Activated CD8-positive, alpha-beta memory T cell treated with anti-CD3 and anti-CD28 coated beads, Interleukin-2, amount 50 U/mL, for 1 hour (primary cell): Measurements from ENCODE around the gene MAP2K5.
"Not testable (repeated sequence)": the region's sequence is repeated elsewhere in the genome, so short reads cannot be mapped to it uniquely, and the experiment has no call there.

ENCODE experiments used
- DNase-seq: peaks from one replicate; pipeline ENCODE4 v3.0.0-alpha.2; 2020; ENCODE audit errors: extremely low read depth

Gene MAP2K5

DNA sequence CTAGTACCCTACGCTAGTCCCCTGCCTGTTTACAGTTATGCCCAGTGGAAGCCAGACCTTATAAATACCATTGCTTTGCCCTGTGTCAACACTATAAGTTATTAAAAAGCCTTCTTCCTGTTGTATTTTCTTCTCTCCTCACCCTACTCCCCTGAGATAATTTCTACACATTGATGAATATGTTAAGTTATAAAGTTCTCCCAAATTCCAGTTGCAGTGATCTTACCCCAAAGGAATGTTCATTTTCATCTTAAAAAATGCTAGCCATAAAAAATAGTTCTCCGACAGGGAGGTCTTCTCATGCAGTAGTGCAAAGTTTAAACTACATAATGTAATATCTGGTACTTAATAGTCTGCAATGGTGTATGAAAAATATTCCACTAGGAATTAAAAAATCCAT, 58.6 kb downstream of the MAP2K5 start:
- DNase-seq, result no peak

DNA sequence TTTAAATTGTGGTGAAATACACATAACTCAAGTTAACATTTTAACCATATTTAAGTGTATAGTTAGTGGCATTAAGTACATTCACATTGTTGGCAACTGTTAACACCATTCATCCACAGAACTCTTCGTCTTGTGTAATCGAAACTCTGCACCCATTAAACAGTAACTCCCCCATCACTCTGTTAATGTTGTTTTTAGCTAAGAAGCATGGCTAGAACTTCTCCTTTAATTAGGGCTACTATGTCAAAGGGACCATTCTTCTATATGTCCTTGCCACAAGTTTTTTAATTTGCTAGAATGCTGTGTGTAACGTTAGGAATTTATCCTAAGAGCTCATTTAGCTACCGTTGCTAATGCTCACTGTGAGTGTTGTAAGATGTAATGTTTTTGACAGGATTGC, 60.6 kb downstream of the MAP2K5 start:
- no peak for DNase-seq

- DNase-seq, result no peak
Observed at GRCh38 chr15:67605871-67606270, 63.4 kb downstream of the MAP2K5 start.

DNA sequence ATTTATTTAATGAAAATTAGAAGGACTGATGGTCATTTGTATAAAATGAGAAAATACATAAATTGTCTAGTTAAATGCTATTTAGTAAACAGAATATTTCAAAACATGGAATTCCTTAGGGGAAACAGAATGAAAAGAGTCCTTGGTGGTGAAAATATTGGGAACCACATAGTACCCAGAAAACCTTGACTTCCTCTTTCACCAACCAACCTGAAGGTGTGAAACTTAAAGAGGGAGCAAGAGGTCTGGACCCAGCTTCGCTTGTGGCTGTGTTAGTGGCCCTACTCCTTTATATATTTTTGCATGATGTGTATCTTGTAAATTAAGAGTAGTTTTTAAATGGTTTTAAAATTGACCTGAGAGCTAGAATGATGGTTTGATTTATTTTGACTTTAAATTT, 64.2 kb downstream of the MAP2K5 start:
- DNase-seq, result no peak

GRCh38 chr15:67607329-67607728, 64.8 kb downstream of the MAP2K5 start:
- DNase-seq, result no peak

DNA sequence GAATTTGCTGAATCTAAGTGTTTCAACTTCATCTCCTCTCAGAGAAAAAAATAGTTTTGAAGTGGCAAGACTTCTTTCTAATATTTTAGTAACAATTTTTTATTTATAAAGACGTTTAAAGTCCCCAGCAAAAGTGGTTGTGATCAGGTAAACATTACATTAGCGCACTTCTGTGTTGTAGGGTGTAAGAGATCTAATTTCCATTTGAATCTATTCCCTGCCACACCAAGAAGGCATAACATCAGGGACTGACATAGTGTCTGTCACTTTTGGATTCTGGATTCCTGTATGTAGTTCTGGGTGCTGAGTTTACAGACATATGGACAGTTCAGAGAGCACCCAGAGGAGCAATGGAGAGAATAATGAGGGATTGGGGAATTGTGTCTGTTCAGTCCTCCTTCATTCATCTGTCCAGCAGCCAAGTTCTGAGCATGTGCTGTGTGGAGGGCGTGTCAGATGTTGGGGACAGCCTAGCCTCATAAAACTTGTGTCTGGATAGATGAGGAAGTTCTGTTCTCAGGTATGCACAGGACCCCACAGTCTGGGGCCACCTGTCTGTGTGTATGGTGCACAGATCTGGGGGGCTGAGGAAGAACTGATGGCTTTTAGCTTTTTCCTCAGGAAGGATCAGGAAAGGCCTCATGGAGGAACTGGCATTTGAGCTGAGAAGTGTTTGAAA, 65.6 kb downstream of the MAP2K5 start:
- no peak for DNase-seq

GRCh38 chr15:67608638-67608959, 66.1 kb downstream of the MAP2K5 start:
- no peak for DNase-seq

DNA sequence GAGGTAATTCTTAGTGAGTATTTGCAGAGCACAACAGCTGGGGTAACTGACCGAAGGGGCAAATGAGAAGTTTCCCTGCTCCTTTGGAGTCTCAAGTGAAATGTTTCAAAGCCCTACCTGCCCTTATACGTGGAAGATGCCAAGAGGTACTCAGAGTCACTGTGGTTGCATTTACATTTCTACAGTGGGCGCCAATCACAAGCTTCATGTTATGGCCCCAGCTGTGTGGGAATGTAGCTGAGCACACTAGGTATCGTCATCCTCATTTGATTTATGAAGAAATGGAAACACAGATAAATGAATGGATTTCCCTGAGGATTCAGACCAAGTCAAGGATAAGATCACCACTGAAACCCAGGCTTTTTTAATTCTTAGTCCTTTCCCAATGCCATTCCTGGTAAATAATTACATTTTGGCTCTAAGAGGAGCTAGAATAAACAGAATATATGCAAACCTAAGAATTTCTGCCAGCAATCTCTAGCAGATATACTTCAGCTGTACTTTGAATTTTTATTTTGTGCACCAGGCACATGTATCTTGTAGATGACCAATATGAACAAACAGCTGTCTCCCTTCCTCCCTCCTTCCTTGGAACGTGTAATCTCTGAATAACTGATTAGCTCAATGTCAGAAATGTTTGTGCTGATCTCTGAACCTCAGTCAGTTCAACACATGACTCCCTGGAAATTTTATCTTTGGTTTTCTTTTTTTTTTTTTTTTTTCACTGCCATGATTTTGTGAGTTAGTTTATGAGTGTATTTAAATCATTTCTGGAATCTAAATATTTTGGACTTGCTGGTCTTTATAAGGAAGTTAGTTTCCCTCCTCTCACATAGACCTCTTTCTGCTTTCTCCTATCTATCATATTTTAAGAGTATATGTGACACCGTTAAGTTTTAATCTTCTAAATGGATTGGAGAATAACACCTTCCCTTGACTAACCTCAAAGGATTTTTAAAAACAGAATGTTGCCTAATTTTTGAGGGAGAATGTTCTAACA, 69.2 kb downstream of the MAP2K5 start:
- no peak for DNase-seq

DNA sequence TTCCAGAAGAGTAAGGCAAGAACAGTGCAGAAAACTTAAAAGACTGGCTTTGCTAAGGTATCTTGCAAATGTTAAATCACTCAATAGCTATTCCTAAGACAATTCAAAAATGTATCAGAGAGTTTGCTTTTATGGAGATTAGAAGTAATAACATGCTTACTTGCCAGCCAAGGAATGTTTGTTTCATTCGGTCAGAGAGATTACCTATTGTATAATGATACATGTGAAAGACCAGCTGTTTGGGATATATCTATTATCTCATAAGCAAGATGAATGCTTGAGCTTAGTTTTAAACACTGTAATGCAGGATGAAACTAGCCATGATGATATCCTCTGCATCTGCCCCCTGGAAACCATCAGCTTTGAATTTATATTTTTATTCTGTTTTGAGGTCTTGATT, 70.7 kb downstream of the MAP2K5 start:
- no peak for DNase-seq

GRCh38 chr15:67613708-67614107, 71.2 kb downstream of the MAP2K5 start:
- DNase-seq, result no peak

- DNase-seq, result not testable (repeated sequence)
Observed at GRCh38 chr15:67615131-67615534, 72.6 kb downstream of the MAP2K5 start.

DNA sequence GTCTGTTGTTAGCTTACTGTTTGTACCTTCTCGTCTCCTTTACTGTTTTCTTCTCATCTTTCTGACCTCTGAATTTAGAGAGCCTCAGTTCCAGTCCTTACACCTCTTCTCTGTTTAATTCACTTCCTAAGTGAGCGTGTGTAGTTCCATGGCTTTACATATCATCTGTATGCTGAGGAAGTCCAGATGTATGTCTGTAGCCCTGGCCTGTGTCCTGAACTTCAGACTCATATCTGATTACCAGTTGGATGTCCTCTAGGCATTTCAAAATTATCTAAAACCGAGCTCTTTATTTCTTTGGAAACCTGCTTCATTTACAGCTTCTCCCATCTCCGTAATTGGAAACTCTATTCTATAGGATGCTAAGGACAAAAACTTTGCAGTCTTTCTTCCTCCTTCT, 75.8 kb downstream of the MAP2K5 start:
- DNase-seq, result no peak

DNA sequence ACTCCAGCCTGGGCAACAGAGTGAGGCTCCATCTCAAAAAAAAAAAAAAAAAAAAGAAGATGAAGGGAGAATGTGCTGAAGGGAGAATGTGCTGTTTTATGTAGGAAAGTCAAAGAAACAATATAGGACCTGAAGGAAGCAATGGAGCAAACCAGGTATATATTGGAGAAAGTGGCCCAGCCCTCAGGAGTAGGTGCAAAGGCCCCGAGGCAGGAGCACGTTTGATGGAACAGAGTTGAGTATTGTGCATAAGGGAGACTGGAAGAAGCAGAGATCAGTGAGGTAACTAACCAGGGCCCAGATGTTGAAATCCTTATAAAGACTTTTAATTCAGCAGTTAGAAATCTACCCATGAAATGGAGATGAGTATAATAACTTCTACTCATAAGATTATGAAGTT, 79.6 kb downstream of the MAP2K5 start:
- DNase-seq, result no peak

GRCh38 chr15:67632261-67632660, 89.8 kb downstream of the MAP2K5 start:
- no peak for DNase-seq

DNA sequence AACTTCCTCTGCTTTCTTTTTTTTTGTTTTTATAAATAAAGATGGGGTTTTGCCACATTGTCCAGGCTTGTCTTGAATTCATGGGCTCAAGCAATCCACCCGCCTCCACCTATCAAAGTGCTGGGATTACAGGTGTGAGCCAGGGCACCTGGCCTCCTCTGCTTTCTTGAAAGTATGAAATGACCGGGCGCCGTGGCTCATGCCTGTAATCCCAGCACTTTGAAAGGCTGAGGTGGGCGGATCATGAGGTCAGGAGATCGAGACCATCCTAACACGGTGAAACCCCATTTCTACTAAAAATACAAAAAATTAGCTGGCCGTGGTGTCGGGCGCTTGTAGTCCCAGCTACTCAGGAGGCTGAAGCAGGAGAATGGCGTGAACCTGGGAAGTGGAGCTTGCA, 93.4 kb downstream of the MAP2K5 start:
- not testable (repeated sequence) for DNase-seq

DNA sequence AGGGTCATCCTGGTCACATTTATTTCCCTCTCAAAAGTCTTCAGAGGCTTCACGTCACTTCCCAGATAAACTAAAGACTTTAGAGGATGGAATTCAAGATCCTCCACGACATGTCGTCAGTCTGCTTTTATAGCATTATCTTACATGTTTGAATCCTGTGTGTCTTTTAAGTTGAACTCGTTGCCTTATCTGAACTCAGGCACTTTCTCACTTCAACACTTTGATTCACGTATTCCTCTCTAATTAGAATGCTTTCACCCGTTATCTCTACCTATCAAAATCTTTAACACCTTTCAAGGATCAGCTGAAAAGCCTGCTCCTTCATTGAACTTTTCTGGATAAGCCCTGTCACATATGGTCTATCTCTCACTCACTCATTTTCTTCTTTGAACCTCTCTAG, 97.1 kb downstream of the MAP2K5 start:
- no peak for DNase-seq

GRCh38 chr15:67641453-67641852, 99.0 kb downstream of the MAP2K5 start:
- no peak for DNase-seq

DNA sequence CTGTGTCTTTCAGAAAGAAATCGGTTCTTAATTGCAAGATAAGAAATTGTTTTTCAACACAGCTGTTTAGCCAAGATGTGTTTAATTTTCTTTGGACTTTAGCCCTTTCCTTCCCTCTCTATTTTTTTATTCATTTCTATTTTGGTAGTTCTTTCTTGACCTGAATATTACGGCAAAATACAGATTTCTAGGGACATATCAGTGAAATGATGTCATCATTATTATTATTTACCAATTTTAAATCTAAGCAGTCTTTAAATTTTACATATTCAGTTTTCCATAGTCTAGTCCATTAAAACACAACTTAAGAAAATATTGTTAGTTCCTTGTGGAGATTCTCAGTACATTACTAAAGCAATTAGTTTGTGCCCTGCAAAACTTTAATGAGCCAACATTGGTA, 104.3 kb downstream of the MAP2K5 start:
- DNase-seq, result no peak

DNA sequence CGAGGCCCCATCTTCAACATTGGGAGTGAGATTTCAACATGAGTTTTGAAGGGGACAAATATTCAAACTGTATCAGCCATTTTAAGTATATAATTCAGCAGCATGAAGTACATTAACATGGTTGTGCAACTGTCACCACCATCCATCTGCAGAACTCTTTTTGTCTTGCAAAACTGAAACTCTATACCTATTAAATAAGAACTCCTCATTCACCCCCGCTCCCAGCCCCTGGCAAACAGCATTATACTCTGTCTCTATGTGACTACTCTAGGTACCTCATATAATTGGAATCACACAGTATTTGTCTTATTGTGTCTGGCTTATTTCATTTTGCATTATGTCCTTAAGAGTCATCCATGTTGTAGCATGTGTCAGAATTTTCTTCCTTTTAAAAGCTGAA, 110.1 kb downstream of the MAP2K5 start:
- DNase-seq, result no peak

DNA sequence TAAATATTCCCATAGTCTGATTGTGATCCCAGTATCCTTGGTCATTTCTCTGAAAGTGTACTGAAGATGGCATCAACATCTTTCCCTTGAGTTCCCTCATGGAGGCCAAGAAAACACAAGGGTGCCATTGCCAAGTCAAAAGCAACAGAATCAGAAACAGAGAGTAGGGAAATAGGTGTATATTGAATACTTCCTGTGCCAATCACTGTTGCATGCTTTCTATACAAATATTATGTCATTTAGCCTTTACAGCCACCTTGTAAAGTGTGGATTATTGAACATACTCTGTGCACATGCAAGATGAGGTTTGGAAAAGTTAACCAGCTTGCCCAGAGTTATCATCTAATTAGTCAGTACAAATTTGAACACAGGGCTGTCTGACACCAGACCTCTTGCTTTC, 117.9 kb downstream of the MAP2K5 start:
- DNase-seq, result no peak

- no peak for DNase-seq
Observed at GRCh38 chr15:67660874-67661606, 118.5 kb downstream of the MAP2K5 start.

DNA sequence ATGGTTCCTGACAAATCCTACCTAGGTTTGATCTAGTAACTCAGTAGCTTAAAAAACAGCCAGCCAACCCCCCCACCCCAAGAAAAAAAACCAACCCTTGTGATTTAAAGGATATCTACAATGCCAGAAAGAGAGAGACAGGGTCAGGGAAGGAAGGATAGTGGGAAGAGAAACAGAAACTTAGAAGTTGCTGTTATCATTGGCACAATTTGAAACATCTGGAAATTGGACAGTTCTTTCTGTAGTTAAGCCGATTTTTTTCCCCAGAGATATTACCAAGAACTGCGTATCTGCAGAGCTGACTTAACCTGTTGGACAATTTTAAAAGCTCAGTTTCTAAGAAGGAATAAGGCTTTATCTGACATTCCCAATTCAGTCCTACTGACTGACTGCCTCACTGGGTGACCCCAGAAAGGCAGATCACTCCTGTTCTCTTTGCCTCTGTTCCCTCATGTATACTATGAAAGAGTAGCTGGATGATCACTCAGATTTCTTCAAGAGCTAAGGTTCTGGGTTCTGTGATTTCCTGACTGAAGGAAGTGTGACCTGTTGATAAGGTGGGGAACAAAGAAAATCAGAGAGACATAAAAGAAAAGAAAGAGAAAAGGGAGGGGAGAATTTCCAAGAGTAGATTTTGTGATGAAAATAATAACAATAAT, 128.3 kb downstream of the MAP2K5 start:
- no peak for DNase-seq
